HG03565 (cell line): ENCODE data around the gene PTCH2.

ENCODE experiments used
- ATAC-seq: cut with Tn5 transposase; IDR thresholded peaks from one replicate; pipeline ENCODE4 v1.9.1; 2021; ENCODE audit warnings: mild to moderate bottlenecking, moderate library complexity; ENCODE audit not compliant: unreplicated experiment

The PTCH2 gene, protein sequence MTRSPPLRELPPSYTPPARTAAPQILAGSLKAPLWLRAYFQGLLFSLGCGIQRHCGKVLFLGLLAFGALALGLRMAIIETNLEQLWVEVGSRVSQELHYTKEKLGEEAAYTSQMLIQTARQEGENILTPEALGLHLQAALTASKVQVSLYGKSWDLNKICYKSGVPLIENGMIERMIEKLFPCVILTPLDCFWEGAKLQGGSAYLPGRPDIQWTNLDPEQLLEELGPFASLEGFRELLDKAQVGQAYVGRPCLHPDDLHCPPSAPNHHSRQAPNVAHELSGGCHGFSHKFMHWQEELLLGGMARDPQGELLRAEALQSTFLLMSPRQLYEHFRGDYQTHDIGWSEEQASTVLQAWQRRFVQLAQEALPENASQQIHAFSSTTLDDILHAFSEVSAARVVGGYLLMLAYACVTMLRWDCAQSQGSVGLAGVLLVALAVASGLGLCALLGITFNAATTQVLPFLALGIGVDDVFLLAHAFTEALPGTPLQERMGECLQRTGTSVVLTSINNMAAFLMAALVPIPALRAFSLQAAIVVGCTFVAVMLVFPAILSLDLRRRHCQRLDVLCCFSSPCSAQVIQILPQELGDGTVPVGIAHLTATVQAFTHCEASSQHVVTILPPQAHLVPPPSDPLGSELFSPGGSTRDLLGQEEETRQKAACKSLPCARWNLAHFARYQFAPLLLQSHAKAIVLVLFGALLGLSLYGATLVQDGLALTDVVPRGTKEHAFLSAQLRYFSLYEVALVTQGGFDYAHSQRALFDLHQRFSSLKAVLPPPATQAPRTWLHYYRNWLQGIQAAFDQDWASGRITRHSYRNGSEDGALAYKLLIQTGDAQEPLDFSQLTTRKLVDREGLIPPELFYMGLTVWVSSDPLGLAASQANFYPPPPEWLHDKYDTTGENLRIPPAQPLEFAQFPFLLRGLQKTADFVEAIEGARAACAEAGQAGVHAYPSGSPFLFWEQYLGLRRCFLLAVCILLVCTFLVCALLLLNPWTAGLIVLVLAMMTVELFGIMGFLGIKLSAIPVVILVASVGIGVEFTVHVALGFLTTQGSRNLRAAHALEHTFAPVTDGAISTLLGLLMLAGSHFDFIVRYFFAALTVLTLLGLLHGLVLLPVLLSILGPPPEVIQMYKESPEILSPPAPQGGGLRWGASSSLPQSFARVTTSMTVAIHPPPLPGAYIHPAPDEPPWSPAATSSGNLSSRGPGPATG

DNA sequence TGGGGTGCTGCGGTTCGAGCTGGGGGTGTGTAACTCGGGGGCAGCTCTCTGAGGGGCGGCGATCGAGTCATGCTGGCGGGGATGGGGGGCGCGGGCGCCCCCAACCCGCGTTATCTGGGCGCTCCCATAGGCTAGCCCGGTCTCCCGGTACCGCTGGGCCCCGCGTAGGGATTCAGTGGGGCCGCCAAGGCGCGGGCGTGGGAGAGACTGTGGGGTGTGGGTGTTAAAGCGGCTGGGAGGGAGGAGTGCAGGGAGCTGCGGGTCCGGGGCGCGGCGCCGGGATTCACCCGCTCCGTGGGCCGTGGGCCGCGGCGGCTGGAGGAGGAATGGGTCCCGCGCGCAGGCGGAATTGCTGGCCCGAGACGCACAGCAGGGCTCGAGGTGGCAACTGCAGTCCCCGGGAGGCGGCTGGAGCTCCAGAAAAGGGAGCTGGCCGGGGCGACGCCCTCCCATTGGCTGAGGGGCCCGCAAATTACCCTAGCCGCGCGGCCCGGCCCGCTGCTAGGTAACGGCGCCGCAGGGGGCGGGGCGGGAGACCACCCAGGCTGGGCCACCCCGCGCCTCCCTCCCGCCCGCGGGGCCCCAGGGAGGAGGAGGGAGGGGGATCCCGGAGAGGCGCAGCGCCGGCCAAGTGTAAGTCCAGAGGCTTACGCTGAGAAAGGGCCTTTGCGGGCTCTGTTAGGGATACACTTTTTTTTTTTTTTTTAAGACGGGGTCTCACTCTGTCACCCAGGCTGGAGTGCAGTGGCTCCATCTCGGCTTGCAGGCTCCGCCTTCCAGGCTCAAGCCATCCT, at the start of gene PTCH2:
Gene PTCH2, minus strand, starts transcription at position 392 of the 794 bp plus-strand sequence. Its CDS starts 321 bp downstream, at position 71.
- ATAC-seq = no peak

DNA sequence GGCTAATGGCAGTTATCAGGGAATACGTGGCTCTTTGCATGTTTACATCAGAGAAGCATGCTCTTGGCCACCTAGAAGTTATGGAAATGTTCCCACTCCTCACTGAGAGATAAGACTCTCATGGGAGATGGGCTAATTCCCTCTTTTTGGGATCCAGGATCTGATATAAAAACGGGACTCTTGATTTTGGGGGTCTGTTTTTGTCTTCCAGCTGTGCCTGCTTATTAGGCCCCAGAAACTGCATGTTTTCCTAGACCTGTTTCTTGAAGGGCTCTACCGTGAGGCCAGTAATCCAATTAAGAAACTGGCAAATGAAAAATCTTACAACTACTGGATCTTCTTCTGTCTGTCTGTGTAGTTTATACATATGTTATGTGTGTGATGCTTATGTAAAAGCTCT, 47.0 kb upstream of the PTCH2 start:
- ATAC-seq = no peak

DNA sequence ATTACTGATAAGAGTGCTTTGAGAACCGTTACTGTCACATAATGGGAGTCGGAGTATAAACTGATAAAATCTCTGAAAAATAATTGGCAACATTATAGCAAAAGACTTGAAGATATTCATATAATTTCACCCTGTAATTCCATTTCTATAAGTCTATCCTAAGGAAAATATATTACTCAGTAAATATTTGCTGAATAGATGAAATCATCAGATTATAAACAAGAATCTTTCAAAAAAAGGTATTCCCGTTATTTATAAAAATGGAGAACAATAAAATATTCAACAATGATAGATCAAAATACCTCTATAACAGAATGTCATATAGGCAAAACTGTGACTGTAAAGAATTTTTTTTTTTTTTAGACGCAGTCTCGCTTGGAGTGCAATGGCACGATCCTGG, 42.4 kb upstream of the PTCH2 start:
- no peak for ATAC-seq

DNA sequence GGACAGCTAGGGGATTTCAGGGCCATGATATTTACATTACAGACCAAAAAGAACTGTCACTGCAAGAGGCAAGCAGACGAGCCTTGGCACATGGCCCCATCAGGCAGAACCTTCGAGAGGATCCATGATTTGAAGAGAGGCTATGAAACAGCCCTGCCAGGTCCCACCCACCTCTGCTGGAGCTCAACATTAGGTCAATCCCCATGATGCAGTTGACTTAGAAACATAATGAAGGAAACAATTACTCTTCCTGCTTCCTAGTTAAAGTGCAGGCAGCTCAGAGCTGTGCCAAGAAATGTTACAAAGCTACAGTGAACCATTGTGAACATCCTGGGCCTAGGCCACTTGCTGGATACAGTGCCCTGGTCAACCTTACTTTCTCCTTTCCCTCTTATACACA, 41.7 kb upstream of the PTCH2 start:
- no peak for ATAC-seq

DNA sequence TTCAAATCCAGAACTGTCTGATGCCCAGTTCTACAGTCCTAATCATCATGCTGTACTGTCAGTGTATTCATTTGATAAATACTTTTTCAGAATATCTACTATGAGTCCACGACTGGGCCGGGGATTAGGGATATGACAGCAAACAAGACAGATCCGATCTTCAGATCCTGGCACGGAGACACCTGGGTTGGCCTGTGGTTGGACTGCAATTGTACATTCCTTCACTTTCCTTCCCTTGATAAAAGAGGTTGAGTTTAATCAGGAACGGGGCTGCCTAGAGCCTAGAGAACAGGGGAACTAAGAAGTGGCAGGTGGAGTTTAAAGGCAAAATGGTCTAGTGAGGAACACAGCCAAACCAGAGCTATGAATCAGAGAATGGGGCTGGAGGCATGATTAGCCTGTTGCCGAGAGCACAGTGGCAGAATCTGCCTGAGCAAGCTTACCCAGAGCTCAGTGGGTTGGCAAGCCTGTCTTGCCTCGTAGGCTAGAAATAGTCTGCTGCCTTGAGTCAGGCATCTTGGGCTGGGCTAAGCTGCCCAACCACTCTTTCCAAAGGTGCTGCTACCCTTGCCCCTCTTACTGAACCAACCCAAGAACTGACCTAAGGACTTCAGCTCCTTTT, 38.1 kb upstream of the PTCH2 start:
- ATAC-seq = no peak

DNA sequence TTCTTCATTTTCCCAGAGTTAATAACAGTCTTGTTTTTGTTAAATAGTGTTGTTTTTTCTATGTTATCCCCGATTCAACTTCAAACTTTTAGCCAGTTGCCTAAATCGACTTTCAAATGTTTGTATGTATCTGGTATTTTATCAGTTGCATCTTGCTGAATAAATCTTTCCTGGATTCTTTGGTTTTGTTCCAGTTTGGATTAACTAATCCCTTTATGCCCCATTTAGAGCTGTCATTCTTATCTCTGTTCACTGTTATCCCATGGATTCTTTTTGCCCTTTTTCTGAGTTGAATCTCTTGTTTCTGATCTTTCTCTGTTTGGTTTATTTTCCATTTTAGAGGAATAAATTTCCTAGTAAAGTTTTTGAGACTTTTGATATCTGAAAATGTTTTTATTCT, 31.1 kb upstream of the PTCH2 start:
- no peak for ATAC-seq

DNA sequence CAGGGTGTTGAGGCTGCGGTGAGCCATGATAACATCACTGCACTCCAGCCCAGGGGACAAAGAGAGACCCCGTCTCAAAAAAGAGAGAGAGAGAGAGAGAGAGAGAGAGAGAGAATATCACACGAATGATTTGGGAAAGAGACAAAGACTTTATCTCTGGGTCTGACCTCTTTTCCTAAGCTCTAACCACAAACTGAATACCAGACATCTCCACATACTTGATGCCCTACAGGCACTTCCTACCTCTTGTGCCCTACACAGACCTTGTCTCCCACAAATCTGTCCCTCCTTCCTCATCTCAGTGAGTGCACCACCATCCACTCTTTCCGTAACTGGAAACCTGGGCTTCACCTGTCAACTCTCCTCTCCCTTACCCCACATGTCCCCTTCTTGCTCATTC, 27.0 kb upstream of the PTCH2 start:
- no peak for ATAC-seq

DNA sequence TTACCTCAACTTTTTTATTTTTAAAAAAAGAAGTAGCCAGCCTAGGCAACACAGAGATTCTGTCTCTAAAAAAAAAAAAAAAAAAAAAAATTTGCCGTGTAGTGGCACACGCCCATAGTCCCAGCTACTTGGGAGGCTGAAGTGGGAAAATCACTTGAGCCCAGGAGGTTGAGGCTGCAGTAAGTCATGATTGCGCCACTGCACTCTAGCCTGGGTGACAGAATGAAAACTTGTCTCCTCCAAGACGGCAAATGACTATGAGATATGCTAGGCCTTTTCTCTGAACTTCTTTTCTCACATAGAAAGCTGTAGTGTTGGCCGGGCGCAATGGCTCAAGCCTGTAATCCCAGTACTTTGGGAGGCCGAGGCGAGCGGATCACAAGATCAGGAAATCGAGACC, 24.7 kb upstream of the PTCH2 start:
- no peak for ATAC-seq

DNA sequence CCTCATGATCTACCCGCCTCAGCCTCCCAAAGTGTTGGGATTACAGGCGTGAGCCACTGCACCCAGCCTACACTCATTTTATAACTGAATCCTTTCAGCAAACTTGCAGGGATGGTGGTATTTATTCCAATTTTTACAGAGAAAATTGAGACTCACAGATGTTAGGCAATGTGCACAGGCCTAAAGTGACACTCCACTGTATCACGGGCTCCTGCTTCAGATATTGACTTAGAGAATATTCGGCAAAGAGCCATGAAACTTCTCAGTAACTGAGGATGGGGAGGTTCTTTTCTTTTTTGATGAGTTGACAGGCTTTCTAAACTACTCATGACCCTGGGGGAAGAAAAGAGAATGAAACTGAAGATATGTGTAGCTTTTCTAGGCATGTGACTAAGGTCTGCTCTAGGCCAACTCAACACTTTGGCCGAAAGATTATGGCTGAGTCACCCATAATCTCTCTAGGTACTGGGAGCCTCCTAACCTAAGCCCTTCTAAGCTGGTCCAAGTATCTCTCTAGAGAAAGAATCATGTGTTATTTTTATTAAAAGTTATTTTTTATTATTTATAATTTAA, 19.9 kb upstream of the PTCH2 start:
- no peak for ATAC-seq

DNA sequence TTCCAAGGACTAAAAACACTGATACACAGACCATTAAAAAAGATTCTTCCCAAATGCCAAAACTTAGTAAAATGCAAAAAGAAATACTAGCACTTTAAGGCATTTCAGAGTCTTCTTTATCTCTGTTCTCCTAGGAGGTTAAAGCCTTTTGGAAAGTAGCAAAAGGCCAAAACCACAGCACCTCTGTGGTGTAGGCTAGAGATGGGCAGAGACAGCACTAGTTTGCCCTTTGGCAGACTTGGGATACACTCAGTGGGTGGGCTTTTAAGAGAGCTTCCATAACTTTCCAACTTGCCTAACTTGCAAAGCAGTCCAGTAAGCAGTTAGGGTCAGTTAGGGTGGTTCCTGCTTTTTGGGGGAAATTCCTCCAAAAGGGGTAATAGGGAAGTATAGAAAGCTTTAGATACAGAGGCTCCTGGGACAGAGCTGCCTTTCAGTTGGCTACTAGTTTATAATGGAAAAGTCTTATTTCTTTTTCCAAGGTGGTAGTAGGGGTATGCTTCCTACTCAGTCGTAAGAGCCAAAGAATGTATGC, 17.9 kb upstream of the PTCH2 start:
- ATAC-seq = no peak

DNA sequence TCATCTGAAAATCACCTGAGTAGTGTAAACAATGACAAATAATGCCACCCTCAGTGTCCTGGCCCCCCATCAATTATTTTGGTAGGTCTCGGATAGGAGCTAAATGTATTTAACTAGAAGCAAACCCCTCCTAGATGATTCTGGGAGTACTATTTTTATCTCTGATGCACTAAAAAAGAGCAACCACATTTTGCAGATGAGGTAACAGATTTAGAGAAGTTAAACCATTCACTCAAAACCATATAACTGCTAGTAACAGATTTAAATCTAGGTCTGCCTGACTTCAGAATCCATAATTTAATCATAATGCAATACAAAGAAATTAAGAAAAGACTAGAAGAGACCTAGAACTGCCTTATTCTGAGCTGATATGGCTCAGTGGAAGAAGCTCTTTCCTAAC, 17.3 kb upstream of the PTCH2 start:
- no peak for ATAC-seq

DNA sequence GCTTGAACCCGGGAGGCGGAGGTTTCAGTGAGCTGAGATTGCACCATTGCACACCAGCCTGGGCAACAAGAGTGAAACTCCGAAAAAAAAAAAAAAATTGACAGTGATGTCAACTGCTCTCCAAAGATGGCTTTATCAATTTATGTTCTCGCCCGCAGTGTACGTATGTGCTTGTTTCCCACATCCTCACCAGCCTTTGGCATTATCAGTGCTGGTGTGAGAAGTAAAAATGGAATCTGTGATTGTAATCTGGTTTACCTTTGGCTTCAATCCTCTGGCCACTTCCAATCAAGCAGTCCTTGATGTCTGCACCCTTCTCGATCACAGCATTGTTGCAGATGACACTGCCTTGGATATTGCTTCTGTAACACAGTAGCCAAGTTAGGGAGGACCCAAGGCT, 14.4 kb upstream of the PTCH2 start:
- ATAC-seq = no peak

DNA sequence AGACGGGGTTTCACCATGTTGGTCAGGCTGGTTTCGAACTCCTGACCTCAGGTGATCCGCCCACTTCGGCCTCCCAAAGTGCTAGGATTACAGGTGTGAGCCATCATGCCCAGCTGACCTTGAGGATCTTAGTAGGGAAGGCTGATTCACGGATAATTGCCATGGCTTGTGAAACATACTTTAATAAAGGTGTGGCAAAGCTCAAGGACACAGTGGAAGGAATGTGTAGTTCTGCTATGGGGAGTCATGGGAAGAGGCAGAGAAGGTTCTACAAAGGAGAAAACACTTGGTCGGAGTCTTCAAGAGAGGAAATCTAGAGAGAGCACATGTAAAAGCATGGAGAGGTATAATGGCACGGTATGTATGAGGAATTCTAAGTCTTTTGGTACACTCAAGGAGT, 12.7 kb upstream of the PTCH2 start:
- ATAC-seq = no peak

DNA sequence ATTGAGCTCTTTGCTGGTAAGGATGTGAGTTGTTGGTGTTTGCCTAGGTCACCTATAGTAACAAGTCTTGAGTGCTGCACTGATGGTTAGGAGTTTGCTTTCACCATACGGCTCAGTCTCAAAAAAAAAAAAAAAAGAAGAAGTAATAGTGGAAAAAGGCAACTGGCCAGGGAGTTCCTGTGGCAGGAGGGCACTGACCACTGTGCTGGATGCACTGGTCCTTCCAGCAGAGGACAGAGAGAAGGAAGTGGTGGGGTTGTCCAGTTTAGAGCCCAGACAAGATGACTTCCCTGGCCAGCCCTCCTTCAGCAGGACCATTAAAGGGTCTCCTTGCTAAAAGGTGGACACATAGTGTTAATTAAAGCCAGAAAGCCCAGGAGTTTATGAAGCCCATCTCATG, 11.9 kb upstream of the PTCH2 start:
- no peak for ATAC-seq

DNA sequence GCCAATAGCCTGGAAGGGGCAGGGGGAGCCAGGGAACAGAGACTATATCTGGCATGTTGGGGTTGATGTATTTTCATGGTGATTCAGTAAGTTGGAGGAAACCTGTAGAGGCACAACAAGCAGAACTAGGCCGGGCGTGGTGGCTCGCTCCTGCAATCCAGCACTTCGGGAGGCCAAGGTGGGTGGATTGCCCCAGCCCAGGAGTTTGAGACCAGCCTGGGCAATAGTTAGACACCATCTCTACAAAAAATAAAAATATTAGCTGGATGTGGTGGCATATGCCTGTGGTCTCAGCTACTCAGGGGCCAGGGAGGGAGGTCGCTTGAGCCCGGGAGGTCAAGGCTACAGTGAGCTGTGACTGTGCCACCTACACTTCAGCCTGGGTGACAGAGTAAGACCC, 10.1 kb upstream of the PTCH2 start:
- ATAC-seq = no peak

DNA sequence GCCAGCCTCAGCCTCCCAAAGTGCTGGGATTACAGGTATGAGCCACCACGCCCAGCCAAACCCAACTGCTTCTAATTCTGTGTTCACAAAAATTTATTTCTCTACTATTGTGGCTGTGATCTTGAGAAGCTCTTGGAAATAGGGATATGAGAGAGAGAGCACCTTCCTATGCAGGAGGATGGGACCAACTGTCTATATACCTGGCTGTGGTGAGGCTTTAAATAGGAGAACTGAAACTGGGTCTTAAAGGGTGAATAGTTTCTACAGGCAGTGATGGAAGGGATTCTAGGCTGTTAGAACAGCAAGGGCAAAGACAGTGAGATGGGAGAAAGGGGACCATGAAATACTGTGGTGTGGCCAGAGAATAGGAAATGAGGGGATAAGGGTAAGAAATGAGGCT, 8.3 kb upstream of the PTCH2 start:
- no peak for ATAC-seq

DNA sequence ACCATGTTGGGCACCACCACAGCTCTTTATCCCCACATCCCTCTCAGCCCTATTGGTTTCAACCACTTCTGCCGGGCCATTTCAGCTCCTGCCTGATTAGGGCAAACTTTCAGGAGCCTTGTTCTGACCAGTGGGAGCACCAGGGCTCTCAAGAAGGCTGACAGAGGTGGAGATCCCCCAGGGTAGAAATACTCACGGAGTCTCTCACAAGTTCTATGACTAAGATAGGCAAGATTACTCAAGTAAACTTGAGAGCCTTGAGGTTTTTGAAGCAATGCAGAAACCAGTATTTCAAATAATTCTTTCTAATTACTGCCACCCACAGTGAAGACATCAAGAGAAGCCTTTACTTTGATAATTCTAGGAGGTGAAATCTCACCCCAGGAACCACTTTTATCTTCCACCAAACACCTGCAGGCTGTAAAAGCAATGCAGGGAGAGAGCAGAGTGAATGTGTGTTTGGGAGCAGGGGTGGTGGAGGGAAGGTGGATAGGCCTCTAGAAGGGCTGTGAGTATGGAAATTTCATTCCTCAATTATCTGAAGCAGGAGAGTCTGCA, 6.6 kb upstream of the PTCH2 start:
- ATAC-seq = no peak

DNA sequence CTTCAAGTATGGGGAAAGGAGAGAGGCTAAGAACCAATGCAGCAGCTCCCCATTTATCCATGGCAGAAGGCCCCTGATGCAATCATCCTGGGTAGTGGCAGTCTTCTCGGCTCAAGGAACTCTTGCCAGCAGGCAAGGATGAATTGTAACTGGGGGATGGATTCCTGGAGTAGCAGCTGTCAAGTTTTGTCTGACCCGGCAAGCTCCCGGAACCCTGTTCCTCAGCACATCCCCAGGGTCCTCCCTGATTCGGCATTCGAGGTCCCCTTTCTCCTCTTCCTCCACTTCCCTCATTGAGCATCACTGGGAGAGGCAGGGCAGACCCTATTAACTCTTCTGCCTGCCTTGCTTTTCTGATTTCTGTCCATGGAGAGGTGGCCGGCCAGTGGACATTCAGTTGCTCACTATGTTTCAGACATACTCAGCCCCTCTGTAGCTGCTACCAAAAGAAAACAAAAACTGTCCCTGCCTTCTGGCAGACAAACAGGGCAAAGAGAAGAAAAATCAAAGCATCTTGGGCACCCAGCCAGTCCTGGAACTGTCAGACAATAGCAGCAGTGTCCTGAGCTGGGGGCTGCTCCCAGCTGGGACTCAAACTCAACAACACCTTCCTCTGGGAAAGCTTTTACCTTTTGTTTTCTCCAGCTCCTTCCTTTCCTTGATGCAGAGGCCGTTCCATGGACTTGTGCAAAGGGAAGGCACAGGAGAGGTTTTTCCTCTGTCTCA, 5.6 kb upstream of the PTCH2 start:
- no peak for ATAC-seq

DNA sequence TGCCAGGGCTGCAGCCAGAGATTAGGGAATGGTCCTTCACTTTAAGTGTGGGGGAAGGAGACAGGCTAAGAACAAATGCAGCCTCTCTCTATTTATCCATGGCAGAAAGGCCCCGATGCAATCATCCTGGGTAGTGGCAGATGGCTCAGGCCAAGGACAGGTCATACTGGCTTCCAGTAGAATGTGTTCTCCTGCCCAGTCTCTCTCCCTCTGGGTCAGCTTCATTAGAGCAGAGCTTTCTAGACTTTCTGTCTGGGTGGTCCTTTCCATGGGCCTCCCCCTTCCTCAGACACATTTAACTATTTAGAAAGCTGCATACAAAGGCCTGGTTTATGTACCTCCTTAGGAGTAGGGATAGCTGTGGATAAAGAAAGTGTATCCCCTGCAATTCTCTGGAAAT, 4.8 kb upstream of the PTCH2 start:
- ATAC-seq = no peak
